Brain microvascular endothelial cell (primary cell): ENCODE measurements around the gene CAPN5.

Source experiments
- DNase-seq: peaks from one replicate; pipeline ENCODE4 v3.0.0-alpha.2; 2020
- H3K27ac ChIP-seq: fragments of 250-450 bp; sonication (Bioruptor Pico); 2 replicates; pipeline ENCODE4 v1.5.1; 2020; ENCODE audit warnings: mild to moderate bottlenecking, moderate library complexity
- H3K27me3 ChIP-seq: fragments of 250-450 bp; sonication (Bioruptor Pico); replicated peaks from 2 replicates; pipeline ENCODE4 v1.5.1; 2020; ENCODE audit warnings: mild to moderate bottlenecking
- H3K36me3 ChIP-seq: fragments of 250-450 bp; sonication (Bioruptor Pico); replicated peaks from 2 replicates; pipeline ENCODE4 v1.5.1; 2020; ENCODE audit warnings: mild to moderate bottlenecking
- H3K4me3 ChIP-seq: 2 replicates; pipeline ENCODE4 v1.5.1; 2011; ENCODE audit warnings: low read depth, mild to moderate bottlenecking, control low read depth, low read length, moderate library complexity
- CTCF ChIP-seq: IDR thresholded peaks from 2 replicates; pipeline ENCODE4 v1.5.1; 2011; ENCODE audit warnings: low read depth, mild to moderate bottlenecking, moderate library complexity, low read length, control low read depth, inconsistent platforms; ENCODE audit errors: missing control alignments
- in situ Hi-C: cut with HindIII; loops from 2 replicates; pipeline ENCODE4 v1.10.0; 2017; ENCODE audit warnings: low sequenced_read_pairs, low pct_ligation_motif_present

CAPN5 gene

DNA sequence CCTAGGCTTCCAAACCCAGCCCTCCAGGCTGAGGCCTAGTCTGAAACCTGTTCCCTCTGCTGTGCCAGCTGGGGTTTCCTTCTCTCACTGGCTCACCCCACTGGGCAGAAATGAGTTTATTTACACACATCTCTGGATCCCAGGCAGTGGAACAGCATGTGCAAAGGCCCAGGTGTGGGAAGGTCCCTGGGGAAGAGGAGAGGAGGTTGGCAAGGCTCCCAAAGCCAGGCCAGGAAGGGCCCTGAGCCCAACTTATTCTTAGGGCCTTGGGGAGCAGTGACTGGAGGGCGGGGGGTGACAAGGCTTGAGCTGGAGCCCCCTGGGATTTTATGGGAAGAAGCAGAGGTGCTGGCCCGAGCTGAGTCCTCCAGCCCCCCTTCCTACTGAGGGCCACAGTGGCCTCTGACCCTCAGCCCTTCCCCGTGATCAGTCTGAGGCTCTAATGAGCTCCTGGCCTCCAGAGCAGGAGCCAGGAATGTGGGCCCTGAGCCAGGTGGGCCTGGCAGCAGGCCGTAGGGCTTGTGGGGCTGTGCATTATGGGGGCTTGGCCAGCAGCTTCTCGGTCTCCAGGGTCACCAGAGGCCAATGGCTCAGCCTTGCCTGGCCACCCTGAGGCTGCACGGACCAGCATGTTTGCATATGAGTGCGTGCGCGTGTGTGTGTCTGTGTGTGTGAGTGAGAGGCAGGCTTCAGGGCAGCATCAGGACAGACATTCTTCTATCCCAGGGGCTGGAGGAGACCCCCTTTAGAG, 64.2 kb downstream of the CAPN5 start:
- no peak for TF ChIP-seq CTCF
- no peak for DNase-seq
- Histone ChIP-seq H3K4me3 (no peak overlapping the region), H3K27ac (no peak overlapping the region), H3K36me3 (no peaks in the 10 kb centered on the region), H3K27me3 (no peaks in the 10 kb centered on the region)
- in situ Hi-C loops: no loop called here

DNA sequence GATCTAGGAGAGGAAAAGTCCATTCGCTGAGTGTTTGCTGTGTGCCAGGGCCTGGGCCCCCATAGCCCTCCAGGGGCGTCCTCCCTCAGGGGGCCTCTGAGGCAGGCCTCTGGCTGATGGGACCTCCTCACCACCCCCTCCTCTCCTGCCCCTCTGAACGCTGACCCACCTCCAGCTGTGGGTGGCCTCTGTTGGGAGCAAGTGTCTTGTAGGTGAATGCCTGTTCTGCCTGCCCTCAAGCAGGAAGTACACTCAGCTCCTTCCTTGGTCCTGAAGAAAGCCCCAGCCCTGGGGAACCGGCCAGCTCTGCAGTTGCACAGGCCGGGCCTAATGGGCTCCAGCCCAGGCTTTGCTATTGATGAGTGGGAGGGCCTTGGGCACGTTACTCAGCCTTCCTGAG, 64.8 kb downstream of the CAPN5 start:
- TF ChIP-seq CTCF: no peak
- no peaks in the 10 kb centered on the region for H3K36me3 ChIP-seq
- no peak overlapping the region for H3K27ac ChIP-seq
- H3K27me3 ChIP-seq: no peaks in the 10 kb centered on the region
- no peak overlapping the region for H3K4me3 ChIP-seq
- in situ Hi-C loops: no loop called here
- no peak for DNase-seq

DNA sequence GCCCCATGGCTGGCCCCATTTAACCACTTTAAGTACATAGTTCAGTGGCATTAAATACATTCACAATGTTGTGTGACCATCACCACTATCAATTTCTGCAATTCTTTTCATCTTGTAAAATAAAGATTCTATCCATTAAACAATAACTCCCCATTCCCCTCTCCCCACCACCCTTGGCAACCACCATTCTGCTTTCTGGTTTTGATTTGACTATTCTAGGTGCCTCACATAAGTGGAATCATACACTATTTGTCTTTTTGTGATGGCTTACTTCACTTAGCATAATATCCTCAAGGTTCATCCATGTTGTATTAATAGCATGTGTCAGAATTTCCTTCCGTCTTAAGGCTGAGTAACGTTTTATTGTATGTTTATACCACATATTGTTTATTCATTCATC, 68.3 kb downstream of the CAPN5 start:
- Histone ChIP-seq H3K27me3 (no peaks in the 10 kb centered on the region), H3K4me3 (no peak overlapping the region), H3K27ac (no peak overlapping the region), H3K36me3 (no peaks in the 10 kb centered on the region)
- in situ Hi-C loops: no loop called here
- TF ChIP-seq CTCF: no peak
- DNase-seq: no peak

- Histone ChIP-seq H3K27ac (no peak overlapping the region), H3K36me3 (no peaks in the 10 kb centered on the region), H3K27me3 (no peaks in the 10 kb centered on the region), H3K4me3 (no peak overlapping the region)
- DNase-seq: peak; percentile 40
- TF ChIP-seq CTCF: no peak
- in situ Hi-C loops: no loop called here
Measured at GRCh38 chr11:77136074-77136473, 69.3 kb downstream of the CAPN5 start.

- no peaks in the 10 kb centered on the region for H3K36me3 ChIP-seq
- DNase-seq: no peak
- H3K27ac ChIP-seq: no peak overlapping the region
- no peaks in the 10 kb centered on the region for H3K27me3 ChIP-seq
- in situ Hi-C loops: no loop called here
- TF ChIP-seq CTCF: no peak
- H3K4me3 ChIP-seq: no peak overlapping the region
Measured at GRCh38 chr11:77136784-77137420, 70.1 kb downstream of the CAPN5 start.

DNA sequence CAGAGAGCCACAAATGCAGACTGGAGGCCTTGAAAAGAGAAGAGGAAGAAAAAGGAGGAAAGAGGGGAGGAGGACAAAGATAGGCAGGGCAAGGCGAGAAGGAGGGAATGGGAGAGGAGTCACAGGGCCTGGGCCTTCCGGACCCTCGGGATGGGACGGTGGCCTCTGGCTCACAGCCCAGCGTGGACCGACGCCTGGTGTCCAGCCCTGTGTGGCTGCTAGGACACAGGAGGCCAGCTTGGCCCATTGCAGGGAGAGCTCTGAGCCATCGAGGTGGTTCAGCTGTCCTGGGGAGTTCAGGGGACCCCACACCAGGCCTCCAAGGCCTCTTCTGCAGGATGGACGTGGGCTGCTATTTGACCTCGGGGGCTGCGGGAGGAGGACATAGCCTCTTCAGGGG, 70.7 kb downstream of the CAPN5 start:
- Histone ChIP-seq H3K27ac (no peak overlapping the region), H3K4me3 (no peak overlapping the region), H3K36me3 (no peaks in the 10 kb centered on the region), H3K27me3 (no peaks in the 10 kb centered on the region)
- in situ Hi-C loops: no loop called here
- no peak for DNase-seq
- TF ChIP-seq CTCF: no peak
